NCI-H146 treated with DMSO at 0.1 percent for 48 hours (cell line): ENCODE results near the gene CASP2.
A peak's percentile ranks its signal among the peaks of the same experiment; 100 is the strongest.

Experiments
- DNase-seq: peaks from one replicate; lab custom pipeline; 2025; ENCODE audit not compliant: unreplicated experiment; lab: John Stamatoyannopoulos, UW

CASP2 gene

DNA sequence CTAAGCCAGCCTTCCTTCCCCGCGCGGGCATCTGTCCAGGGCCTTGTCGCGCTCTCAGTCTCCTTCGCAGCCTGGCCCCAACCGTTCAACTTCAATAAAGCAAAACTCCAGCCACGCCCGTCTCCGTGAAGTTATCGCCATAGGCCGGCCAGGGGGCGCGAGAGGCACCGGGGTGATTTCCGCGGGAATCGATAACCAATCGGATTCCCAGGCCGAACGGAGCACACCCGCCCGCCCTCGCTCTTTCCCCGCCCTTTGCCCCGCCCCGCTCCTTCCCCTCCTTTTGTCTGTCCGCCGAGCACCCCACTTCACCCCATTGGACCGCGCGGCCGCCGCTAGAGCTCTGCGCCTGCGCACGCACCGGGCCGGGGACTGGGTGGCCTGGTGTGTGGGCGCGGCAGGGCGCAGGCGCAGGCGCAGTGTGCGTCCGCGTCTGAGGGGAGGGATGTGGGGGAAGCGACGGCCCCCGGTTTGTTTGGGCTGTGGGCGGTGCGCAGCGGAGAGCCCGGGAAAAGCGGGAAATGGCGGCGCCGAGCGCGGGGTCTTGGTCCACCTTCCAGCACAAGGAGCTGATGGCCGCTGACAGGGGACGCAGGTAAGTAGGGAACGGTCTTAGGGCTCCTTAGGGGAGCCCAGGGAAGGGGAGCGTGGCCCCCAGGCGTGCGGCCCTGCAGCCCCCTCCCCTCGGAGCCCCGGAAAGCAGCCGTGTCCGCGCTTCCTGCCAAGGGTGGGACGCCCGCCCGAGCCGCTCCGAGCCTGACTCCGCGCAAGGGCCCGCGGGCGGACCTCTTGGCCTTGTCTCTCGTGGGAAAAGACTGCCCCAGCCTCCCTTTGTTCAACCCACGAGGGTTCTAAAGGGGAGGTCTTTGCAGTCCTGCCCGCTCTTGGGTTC is at the start of gene CASP2:
Gene CASP2, plus strand, starts transcription at position 417 of the 892 bp plus-strand sequence. Its CDS starts 105 bp downstream, at position 522.
- DNase-seq, result peak; percentile 90

DNA sequence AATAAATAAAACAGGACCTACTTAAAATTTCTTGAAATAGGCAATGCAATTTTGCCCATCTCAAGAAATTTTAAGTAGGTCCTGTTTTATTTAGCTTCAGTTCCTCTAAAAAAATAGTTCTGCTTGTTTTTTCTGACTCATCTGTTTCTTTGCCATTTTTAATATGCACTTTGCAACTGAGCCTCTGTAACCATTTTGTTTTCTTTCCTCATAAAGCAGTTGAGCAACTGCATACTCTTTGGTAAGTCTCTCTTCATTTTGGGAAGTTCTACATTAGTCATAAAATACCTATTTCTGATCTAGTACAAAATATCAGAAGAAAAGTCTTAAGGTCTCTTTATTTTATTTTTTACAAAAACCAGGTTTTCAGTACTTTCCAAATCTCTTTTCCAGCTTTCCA is 48.3 kb upstream of the CASP2 start:
- DNase-seq, result no peak

GRCh38 chr7:143240291-143241168 is 47.6 kb upstream of the CASP2 start:
- DNase-seq, result peak; percentile 30

- no peak for DNase-seq
Measured at GRCh38 chr7:143242306-143242705, 45.8 kb upstream of the CASP2 start.

- DNase-seq, result no peak
Measured at GRCh38 chr7:143243111-143243510, 45.0 kb upstream of the CASP2 start.

- no peak for DNase-seq
Measured at GRCh38 chr7:143243614-143244013, 44.5 kb upstream of the CASP2 start.

GRCh38 chr7:143244321-143244720 is 43.8 kb upstream of the CASP2 start:
- no peak for DNase-seq

- no peak for DNase-seq
Measured at GRCh38 chr7:143245123-143245522, 43.0 kb upstream of the CASP2 start.

DNA sequence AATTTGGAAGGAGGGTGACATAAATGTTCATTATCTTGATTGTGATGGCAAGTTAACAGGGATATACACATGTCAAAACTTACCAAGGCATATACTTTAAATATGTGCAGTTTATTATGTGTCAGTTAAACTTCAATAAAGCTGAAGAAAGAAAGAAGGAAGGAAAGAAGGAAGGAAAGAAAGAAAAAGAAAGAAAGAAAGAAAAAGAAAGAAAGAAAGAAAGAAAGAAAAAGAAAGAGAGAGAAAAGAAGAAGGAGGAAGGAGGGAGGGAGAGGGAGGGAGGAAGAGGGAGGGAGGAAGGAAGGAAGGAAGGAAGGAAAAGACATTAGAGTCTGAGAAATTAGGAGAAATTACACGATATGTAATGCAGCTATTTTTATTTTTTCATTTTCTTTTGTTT is 40.8 kb upstream of the CASP2 start:
- no peak for DNase-seq

DNA sequence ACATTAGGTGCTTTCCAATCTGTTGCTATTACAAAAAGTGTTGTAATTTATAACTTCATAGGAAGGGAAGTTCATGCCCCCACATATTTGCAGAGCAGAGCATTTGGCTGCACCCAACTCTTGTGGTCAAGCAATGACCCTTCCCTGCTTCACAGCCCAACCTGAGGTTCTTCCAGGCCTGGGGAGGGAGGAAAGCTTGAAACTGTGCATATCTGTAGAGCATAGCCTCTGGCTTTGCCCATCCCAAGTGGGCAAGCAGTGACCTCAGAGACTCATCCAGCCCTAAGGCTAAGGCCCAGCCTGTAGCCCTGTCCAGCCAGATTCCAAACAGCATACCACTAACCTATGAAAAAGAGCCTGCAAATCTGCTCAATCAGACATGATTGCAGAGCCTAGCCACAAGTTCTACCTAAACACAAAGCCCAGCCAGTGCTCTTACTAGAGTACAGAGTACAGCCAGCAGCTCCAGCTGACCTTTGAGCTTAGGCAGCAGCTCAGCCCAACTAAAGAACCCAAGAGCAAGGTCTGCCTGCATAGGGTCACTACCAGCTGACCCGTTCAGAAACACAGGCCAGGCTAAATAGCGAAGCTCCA is 39.3 kb upstream of the CASP2 start:
- DNase-seq, result no peak

- no peak for DNase-seq
Measured at GRCh38 chr7:143250199-143250598, 38.0 kb upstream of the CASP2 start.

GRCh38 chr7:143250822-143251221 is 37.3 kb upstream of the CASP2 start:
- DNase-seq, result no peak

GRCh38 chr7:143252006-143252405 is 36.1 kb upstream of the CASP2 start:
- no peak for DNase-seq

GRCh38 chr7:143255564-143255963 is 32.6 kb upstream of the CASP2 start:
- DNase-seq, result no peak

DNA sequence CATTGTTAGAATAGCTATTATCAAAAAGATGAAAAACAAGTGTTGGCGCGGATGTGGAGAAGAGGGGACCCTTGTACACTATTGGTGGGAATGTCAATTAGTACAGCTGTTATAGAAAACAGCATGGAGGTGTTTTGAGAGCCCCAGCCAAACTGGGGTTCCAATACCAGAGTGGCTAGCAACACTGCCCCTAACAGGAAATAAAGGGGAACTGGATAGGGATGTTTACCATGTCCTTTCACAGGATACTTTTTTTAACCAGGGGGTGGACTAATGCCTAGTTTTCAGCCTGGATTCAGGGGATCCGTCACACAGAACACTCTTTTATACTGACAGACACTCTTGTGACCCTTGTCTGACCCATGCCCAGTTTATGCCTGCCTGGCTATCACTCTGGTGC is 31.8 kb upstream of the CASP2 start:
- DNase-seq, result no peak

GRCh38 chr7:143256932-143257331 is 31.2 kb upstream of the CASP2 start:
- DNase-seq, result no peak

GRCh38 chr7:143257501-143257900 is 30.6 kb upstream of the CASP2 start:
- DNase-seq, result no peak

DNA sequence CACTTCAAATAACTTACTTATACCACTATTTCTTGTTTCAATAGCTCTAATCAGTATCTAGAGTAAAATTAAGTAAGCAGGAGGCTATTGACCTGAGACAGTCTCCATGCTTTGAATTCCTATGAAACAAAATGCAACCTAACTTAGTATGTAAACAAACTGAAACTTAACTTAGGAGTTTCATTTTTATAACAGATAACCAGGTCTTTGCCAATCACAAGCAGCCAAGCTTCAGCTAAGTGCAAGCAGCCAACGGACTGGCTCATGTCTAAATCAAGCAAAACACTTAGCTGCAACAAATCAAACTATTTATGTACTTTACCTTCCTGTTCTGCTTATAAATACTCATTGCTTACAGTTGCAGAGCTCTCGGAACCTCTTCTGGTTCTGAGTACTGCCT is 29.3 kb upstream of the CASP2 start:
- DNase-seq, result no peak

GRCh38 chr7:143259765-143260164 is 28.4 kb upstream of the CASP2 start:
- no peak for DNase-seq

DNA sequence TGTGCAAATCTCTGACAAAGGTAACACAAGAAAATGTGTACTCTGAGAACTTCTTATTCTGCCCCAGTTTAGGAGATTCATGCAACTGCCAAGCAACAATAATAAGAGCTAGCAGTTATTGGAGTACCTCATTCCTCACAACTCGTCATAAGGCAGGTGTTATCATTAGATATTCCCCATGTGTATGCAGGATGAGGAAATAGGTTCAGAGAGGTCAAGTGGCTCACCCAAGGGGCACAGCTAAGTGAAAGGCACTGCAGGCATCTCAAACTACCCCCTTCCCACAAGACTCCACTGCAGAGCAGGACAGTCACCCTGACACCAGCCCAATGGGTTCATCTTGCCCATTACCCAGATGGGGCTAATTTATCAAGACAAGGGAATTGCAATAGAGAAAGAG is 26.2 kb upstream of the CASP2 start:
- no peak for DNase-seq
